ENCODE data around the gene ZNF639. TPM values are rescaled to one million over a fixed set of nuclear protein-coding genes. Genes with fewer than 3 reads are reported as not detected.

The ZNF639 gene
- total and polyA plus RNA-seq, 9 of the 15 experiments (the other 6 are each of a cell fraction or from before 2014, with no cell fraction given): 17.6 to 88.1 (median 53.7) TPM

DNA sequence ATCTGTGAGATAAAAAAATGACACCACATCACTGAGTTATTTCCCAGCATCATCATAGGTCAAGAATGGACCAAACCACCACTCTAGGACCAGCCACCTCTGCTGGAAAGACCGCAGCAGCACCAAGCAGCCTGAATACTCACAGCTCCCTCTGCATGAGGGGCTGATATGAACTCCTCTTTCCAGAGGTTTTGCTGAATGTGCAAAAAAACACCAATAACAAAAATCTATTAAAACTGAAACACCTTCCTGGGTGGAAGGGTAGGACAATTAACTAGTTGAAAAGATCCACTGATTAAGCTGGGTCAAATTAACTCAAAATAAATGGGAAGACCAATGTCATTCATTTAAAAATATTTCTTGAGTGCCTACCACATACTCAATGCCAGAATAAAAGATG is 43.0 kb upstream of the ZNF639 start:
- no peaks in the 10 kb centered on the region for H3K27me3 ChIP-seq (ENCODE audit: control insufficient read depth in 2 of 2, insufficient read depth in 2 of 2, low read length in 2 of 2)
- peaks cover 6 to 13% of the 10 kb centered on the region in 2 experiments; a peak in 4 of 5 replicates for H3K4me1 ChIP-seq (replicated peaks in 1 of 2; ENCODE audit: control insufficient read depth in 2 of 2, insufficient read depth in 2 of 2, low read length in 2 of 2)
- no peaks in the 10 kb centered on the region for H4K20me1 ChIP-seq (replicated peaks; ENCODE audit: control insufficient read depth, insufficient read depth, low read length)
- no peak overlapping the region for H3K4me2 ChIP-seq (ENCODE audit: insufficient read depth, low read length)
- no peaks in the 10 kb centered on the region for H3K9me3 ChIP-seq (replicated peaks; ENCODE audit: control insufficient read depth, insufficient read depth, low read depth, low read length)
- H3K27ac ChIP-seq (ENCODE audit: extremely low read depth, low read depth, low read length): no peak overlapping the region
- intact Hi-C loops (cut with micrococcal nuclease): no loop called here
- DNase-seq (ENCODE audit: extremely low read depth in 1 of 4, low spot score in 3 of 4) (no peak), ATAC-seq (0 out of 3 replicates have a peak, but pooled peaks have one; percentile 24), FAIRE-seq (no peak)
- H3K36me3 ChIP-seq (ENCODE audit: control insufficient read depth, insufficient read depth, low read length): no peaks in the 10 kb centered on the region
- TF ChIP-seq ZNF316 (IDR thresholded peaks at IDR 0.05): peak; percentile 97
- peak; percentile 94 for TF ChIP-seq C11orf30 (IDR thresholded peaks at IDR 0.05; ENCODE audit: low read depth)
- TF ChIP-seq KHSRP (IDR thresholded peaks at IDR 0.05): no peak
- TF ChIP-seq ZNF449 (CRISPR knock-in tag; IDR thresholded peaks at IDR 0.05): no peak
- no peak for TF ChIP-seq ADNP (tag; IDR thresholded peaks at IDR 0.05)
- no peak for TF ChIP-seq GABPB2 (CRISPR knock-in tag; conservative IDR thresholded peaks at IDR 0.05)
- TF ChIP-seq MAFF (IDR thresholded peaks at IDR 0.05; ENCODE audit: low read length): peak; percentile 95
- TF ChIP-seq, protein P1, sequence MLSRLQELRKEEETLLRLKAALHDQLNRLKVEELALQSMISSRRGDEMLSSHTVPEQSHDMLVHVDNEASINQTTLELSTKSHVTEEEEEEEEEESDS (CRISPR knock-in tag; IDR thresholded peaks at IDR 0.05): no peak
- peak; percentile 92 for TF ChIP-seq MAFK (IDR thresholded peaks at IDR 0.05; ENCODE audit: low read length)
- TF ChIP-seq MAFG (tag; conservative IDR thresholded peaks at IDR 0.05): peak; percentile 90
- peak in 2 of 3 experiments; percentile 5 to 25; a peak in 1 of 6 replicates for TF ChIP-seq CTCF (IDR thresholded peaks at IDR 0.05 in 2 of 3, conservative IDR thresholded peaks at IDR 0.05 in 1 of 3; ENCODE audit: insufficient read depth in 2 of 3, low read depth in 1 of 3, low read length in 3 of 3)
- ChIA-PET POLR2A (interaction anchor here (0.9 to 1.2 kb wide), 3 partner anchors 8 to 12 kb away, joined by 3 to 5 read pairs (median 3); no protein-coding TSS in a partner anchor), CTCF (ENCODE audit: low intra/inter-chr PET ratio) (no interaction called here)
- no peak overlapping the region for H3K9ac ChIP-seq (ENCODE audit: insufficient read depth in 1 of 2, low read depth in 2 of 2, low read length in 2 of 2)
- H3K9me1 ChIP-seq (ENCODE audit: control insufficient read depth, insufficient read depth, low read length): no peaks in the 10 kb centered on the region
- no peak overlapping the region for H2AFZ ChIP-seq (ENCODE audit: low read depth, low read length)
- H3K79me2 ChIP-seq (ENCODE audit: control insufficient read depth, insufficient read depth, low read length): no peaks in the 10 kb centered on the region
- H3K4me3 ChIP-seq: no peak overlapping the region
- no TSS peak for BruUV-seq (replicated peaks)
- WGBS (ENCODE audit: insufficient coverage, low coverage, missing lambda C conversion rate): 79% methylated on average over 1 of the region's 1 CpG
- in situ Hi-C loops (cut with MboI): no loop called here

Data from K562 (cell line).